GM19351 (cell line): ENCODE measurements around the gene MRPL24.
"Not testable (repeated sequence)": the region's sequence is repeated elsewhere in the genome, so short reads cannot be mapped to it uniquely, and the experiment has no call there.

Experiments
- ATAC-seq: cut with Tn5 transposase; IDR thresholded peaks from one replicate; pipeline ENCODE4 v1.9.1; 2021; ENCODE audit warnings: mild to moderate bottlenecking, moderate library complexity; ENCODE audit not compliant: unreplicated experiment

MRPL24 gene

GRCh38 chr1:156740741-156741480 lies at the start of gene MRPL24:
Gene MRPL24, minus strand, starts transcription at chr1:156741088. Its CDS starts 2,384 bp downstream, at chr1:156738704.
- peak; percentile 83 for ATAC-seq

- no peak for ATAC-seq
Measured at GRCh38 chr1:156789621-156790318, 48.9 kb upstream of the MRPL24 start.

GRCh38 chr1:156788136-156788535 lies 47.2 kb upstream of the MRPL24 start:
- ATAC-seq, result no peak

- no peak for ATAC-seq
Measured at GRCh38 chr1:156786640-156787039, 45.8 kb upstream of the MRPL24 start.

- ATAC-seq, result no peak
Measured at GRCh38 chr1:156785458-156785857, 44.6 kb upstream of the MRPL24 start.

GRCh38 chr1:156781585-156782186 lies 40.8 kb upstream of the MRPL24 start:
- no peak for ATAC-seq

GRCh38 chr1:156777573-156777972 lies 36.7 kb upstream of the MRPL24 start:
- no peak for ATAC-seq

- ATAC-seq, result no peak
Measured at GRCh38 chr1:156776942-156777341, 36.1 kb upstream of the MRPL24 start.

GRCh38 chr1:156775799-156776198 lies 34.9 kb upstream of the MRPL24 start:
- no peak for ATAC-seq

- no peak for ATAC-seq
Measured at GRCh38 chr1:156773607-156774006, 32.7 kb upstream of the MRPL24 start.

- ATAC-seq, result no peak
Measured at GRCh38 chr1:156772728-156773497, 32.0 kb upstream of the MRPL24 start.

GRCh38 chr1:156772222-156772621 lies 31.3 kb upstream of the MRPL24 start:
- no peak for ATAC-seq

- ATAC-seq, result no peak
Measured at GRCh38 chr1:156768610-156769295, 27.9 kb upstream of the MRPL24 start.

GRCh38 chr1:156767879-156768604 lies 27.2 kb upstream of the MRPL24 start:
- no peak for ATAC-seq

- ATAC-seq, result peak; percentile 93
Measured at GRCh38 chr1:156767101-156767878, 26.4 kb upstream of the MRPL24 start, which contains the start of gene PRCC. Gene PRCC, plus strand, starts transcription at chr1:156767535. Its CDS starts 237 bp downstream, at chr1:156767772.

GRCh38 chr1:156766298-156767100 lies 25.6 kb upstream of the MRPL24 start:
- ATAC-seq, result peak; percentile 21

- ATAC-seq, result no peak
Measured at GRCh38 chr1:156765666-156766065, 24.8 kb upstream of the MRPL24 start.

GRCh38 chr1:156765136-156765535 lies 24.2 kb upstream of the MRPL24 start:
- not testable (repeated sequence) for ATAC-seq
